Panc1 (cell line): ENCODE data around the gene TAGLN2. TPM values are rescaled to one million over a fixed set of nuclear protein-coding genes. Genes with fewer than 3 reads are reported as not detected.
"Not testable (repeated sequence)": the region's sequence is repeated elsewhere in the genome, so short reads cannot be mapped to it uniquely, and the experiment has no call there.

Experiments used
- ATAC-seq: fragments of 200-7000 bp; cut with Tn5 transposase; 2 replicates; pipeline ENCODE4 v1.9.1; 2020; ENCODE audit warnings: mild to moderate bottlenecking, moderate library complexity
- BruUV-seq: library from RNA; stranded (reverse); fragments of 400-500 nt; replicated peaks from 2 replicates; lab custom pipeline; 2021; lab: Mats Ljungman, UMichigan
- CTCF ChIA-PET: fragments of 300-600 bp; sonication (Branson Sonifier 250); formaldehyde crosslinking; loops from one replicate; lab custom pipeline; 2022; ENCODE audit warnings: antibody characterized with exemption; lab: Charles Lee
- POLR2A ChIA-PET: fragments of 300-600 bp; sonication (Branson Sonifier 250); formaldehyde crosslinking; loops from one replicate; lab custom pipeline; 2022; ENCODE audit warnings: antibody characterized with exemption; lab: Charles Lee
- DNase-seq: peaks from one replicate; pipeline ENCODE4 v3.0.0-alpha.2; 2010; ENCODE audit warnings: low read depth, low spot score
- H3K27ac ChIP-seq: 2 replicates; pipeline ENCODE4 v1.5.1; 2011; ENCODE audit warnings: mild to moderate bottlenecking, low read length, inconsistent platforms
- H3K27me3 ChIP-seq: fragments of 200-500 bp; sonication (Bioruptor generic); 2 replicates; pipeline ENCODE4 v1.6.0; 2014; ENCODE audit warnings: low read length, inconsistent platforms; ENCODE audit not compliant: control insufficient read depth, insufficient read depth
- H3K36me3 ChIP-seq: fragments of 200-500 bp; sonication (Bioruptor generic); 2 replicates; pipeline ENCODE4 v1.5.1; 2014; ENCODE audit warnings: inconsistent platforms, mild to moderate bottlenecking, low read length, moderate library complexity; ENCODE audit not compliant: control insufficient read depth, insufficient read depth
- H3K4me1 ChIP-seq: 2 replicates; pipeline ENCODE4 v1.5.1; 2011; ENCODE audit warnings: inconsistent platforms, mild to moderate bottlenecking, low read length, moderate library complexity; ENCODE audit not compliant: control insufficient read depth, insufficient read depth
- H3K4me3 ChIP-seq, 2 experiments: 2 replicates each; pipeline ENCODE4 v1.5.1; 2011 to 2012; ENCODE audit warnings: low read depth in 2 of 2, low read length in 2 of 2, mild to moderate bottlenecking in 2 of 2, inconsistent platforms in 1 of 2, moderate library complexity in 1 of 2
- H3K9me3 ChIP-seq: fragments of 200-500 bp; sonication (Bioruptor generic); 2 replicates; pipeline ENCODE4 v1.5.1; 2014; ENCODE audit warnings: low read depth, mild to moderate bottlenecking, inconsistent platforms, low read length, moderate library complexity; ENCODE audit not compliant: control insufficient read depth, insufficient read depth
- CTCF ChIP-seq: fragments of 450-650 bp; IDR thresholded peaks from 2 replicates; pipeline ENCODE4 v1.5.1; 2017; ENCODE audit warnings: mild to moderate bottlenecking
- POLR2AphosphoS5 ChIP-seq: IDR thresholded peaks from 2 replicates; pipeline ENCODE4 v1.6.1; 2012; ENCODE audit warnings: mild to moderate bottlenecking, low read depth, low read length, moderate library complexity
- SIN3A ChIP-seq: IDR thresholded peaks from 2 replicates; pipeline ENCODE4 v1.6.1; 2012; ENCODE audit warnings: low read depth, mild to moderate bottlenecking, low read length, moderate library complexity, borderline replicate concordance; ENCODE audit not compliant: insufficient read depth
- TCF7L2 ChIP-seq: IDR thresholded peaks from 2 replicates; pipeline ENCODE4 v1.6.1; 2011; ENCODE audit warnings: mild to moderate bottlenecking, low read depth, low read length, inconsistent platforms
- in situ Hi-C: cut with HindIII; loops from 2 replicates; pipeline ENCODE4 v1.10.0; 2016; ENCODE audit warnings: low sequenced_read_pairs, low pct_unique_long_range_greater_than_20kb
- intact Hi-C: fragments of 100-400 bp; cut with micrococcal nuclease; formaldehyde crosslinking; loops from one replicate; pipeline ENCODE4 v1.10.0; 2022; ENCODE audit not compliant: unreplicated experiment
- total RNA-seq: library from RNA; stranded (reverse); gene quantifications from one replicate; pipeline ENCODE4 v1.2.1, GENCODE V29; 2021; ENCODE audit not compliant: unreplicated experiment
- TF ChIP-seq, protein P1 (sequence below), 2 experiments: IDR thresholded peaks; 2 replicates each; pipeline ENCODE4 v1.6.1; 2011 to 2012; ENCODE audit warnings: low read depth in 2 of 2, control low read depth in 1 of 2, low read length in 1 of 2, mild to moderate bottlenecking in 1 of 2, moderate library complexity in 1 of 2; ENCODE audit not compliant: insufficient read depth in 1 of 2

The TAGLN2 gene
- total RNA-seq, 1 experiment from 2014 or later = 474 TPM

GRCh38 chr1:159908031-159908940, 17.0 kb downstream of the TAGLN2 start:
- in situ Hi-C loops = no loop called here
- POLR2A ChIA-PET = no interaction called here

GRCh38 chr1:159906960-159907359, 18.3 kb downstream of the TAGLN2 start:
- intact Hi-C loops = no loop called here
- CTCF ChIA-PET = no interaction called here

More at GRCh38 chr1:159908031-159908940, 17.0 kb downstream of the TAGLN2 start:
- Histone ChIP-seq H3K4me1 (peaks cover 4% of the 10 kb centered on the region), H3K9me3 (no peaks in the 10 kb centered on the region), H3K27me3 (no peaks in the 10 kb centered on the region), H3K4me3 (no peak overlapping the region), H3K27ac (no peak overlapping the region), H3K36me3 (no peaks in the 10 kb centered on the region)
- CTCF ChIA-PET = no interaction called here
- TF ChIP-seq, protein P1, sequence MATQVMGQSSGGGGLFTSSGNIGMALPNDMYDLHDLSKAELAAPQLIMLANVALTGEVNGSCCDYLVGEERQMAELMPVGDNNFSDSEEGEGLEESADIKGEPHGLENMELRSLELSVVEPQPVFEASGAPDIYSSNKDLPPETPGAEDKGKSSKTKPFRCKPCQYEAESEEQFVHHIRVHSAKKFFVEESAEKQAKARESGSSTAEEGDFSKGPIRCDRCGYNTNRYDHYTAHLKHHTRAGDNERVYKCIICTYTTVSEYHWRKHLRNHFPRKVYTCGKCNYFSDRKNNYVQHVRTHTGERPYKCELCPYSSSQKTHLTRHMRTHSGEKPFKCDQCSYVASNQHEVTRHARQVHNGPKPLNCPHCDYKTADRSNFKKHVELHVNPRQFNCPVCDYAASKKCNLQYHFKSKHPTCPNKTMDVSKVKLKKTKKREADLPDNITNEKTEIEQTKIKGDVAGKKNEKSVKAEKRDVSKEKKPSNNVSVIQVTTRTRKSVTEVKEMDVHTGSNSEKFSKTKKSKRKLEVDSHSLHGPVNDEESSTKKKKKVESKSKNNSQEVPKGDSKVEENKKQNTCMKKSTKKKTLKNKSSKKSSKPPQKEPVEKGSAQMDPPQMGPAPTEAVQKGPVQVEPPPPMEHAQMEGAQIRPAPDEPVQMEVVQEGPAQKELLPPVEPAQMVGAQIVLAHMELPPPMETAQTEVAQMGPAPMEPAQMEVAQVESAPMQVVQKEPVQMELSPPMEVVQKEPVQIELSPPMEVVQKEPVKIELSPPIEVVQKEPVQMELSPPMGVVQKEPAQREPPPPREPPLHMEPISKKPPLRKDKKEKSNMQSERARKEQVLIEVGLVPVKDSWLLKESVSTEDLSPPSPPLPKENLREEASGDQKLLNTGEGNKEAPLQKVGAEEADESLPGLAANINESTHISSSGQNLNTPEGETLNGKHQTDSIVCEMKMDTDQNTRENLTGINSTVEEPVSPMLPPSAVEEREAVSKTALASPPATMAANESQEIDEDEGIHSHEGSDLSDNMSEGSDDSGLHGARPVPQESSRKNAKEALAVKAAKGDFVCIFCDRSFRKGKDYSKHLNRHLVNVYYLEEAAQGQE (IDR thresholded peaks at IDR 0.05; ENCODE audit: insufficient read depth in 1 of 2, low read depth in 2 of 2, low read length in 1 of 2) = no peak
- no peak for TF ChIP-seq POLR2AphosphoS5
- no peak for TF ChIP-seq TCF7L2
- BruUV-seq = no TSS peak
- DNase-seq = no peak
- no peak for ATAC-seq
- intact Hi-C loops = no loop called here

DNA sequence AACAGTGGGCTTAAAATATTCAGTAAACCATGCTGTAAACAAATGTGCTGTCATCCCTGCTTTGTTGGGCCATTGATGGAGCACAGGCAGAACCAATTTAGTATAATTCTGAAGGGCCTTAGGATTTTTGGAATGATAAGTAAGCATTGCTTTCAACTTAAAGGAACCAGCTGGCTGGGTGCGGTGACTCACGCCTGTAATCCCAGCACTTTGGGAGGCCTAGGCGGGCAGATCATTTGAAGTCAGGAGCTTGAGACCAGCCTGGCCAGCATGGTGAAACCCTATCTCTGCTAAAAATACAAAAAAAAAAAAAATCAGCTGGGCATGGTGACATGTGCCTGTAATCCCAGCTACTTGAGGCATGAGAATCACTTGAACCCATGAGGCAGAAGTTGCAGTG, 21.3 kb downstream of the TAGLN2 start:
- POLR2A ChIA-PET, H3K9me3 ChIP-seq, H3K4me3 ChIP-seq, in situ Hi-C loops, intact Hi-C loops, BruUV-seq, CTCF ChIA-PET, H3K36me3 ChIP-seq, H3K4me1 ChIP-seq, H3K27ac ChIP-seq, H3K27me3 ChIP-seq, ATAC-seq, DNase-seq: not testable (repeated sequence)

More at GRCh38 chr1:159906960-159907359, 18.3 kb downstream of the TAGLN2 start:
- no peak overlapping the region for H3K4me3 ChIP-seq
- no peak for DNase-seq
- no peaks in the 10 kb centered on the region for H3K36me3 ChIP-seq
- H3K27ac ChIP-seq = no peak overlapping the region
- TF ChIP-seq SIN3A (no peak), POLR2AphosphoS5 (no peak), TCF7L2 (no peak), CTCF (no peak)
- TF ChIP-seq, protein P1 (IDR thresholded peaks at IDR 0.05; ENCODE audit: insufficient read depth in 1 of 2, low read depth in 2 of 2, low read length in 1 of 2) = no peak
- POLR2A ChIA-PET = no interaction called here
- no peak for ATAC-seq
- peaks cover 4% of the 10 kb centered on the region for H3K4me1 ChIP-seq
- no peaks in the 10 kb centered on the region for H3K27me3 ChIP-seq
- BruUV-seq = no TSS peak
- H3K9me3 ChIP-seq = no peaks in the 10 kb centered on the region
- in situ Hi-C loops = no loop called here
